Measurements from ENCODE around the gene PNPLA5.

GRCh38 chr22:43882122-43882767 lies 9.6 kb downstream of the PNPLA5 start:
- no peak for TF ChIP-seq CTCF (IDR thresholded peaks at IDR 0.05; ENCODE audit: low read depth, low read length, missing input control)
- no peak for TF ChIP-seq YY1 (IDR thresholded peaks at IDR 0.05)
- TF ChIP-seq ATF3 (IDR thresholded peaks at IDR 0.05) = no peak
- TF ChIP-seq MAX (IDR thresholded peaks at IDR 0.05) = no peak
- TF ChIP-seq TAF1 (conservative IDR thresholded peaks at IDR 0.05) = no peak
- no peak for TF ChIP-seq GABPA (IDR thresholded peaks at IDR 0.05 in 1 of 2, conservative IDR thresholded peaks at IDR 0.05 in 1 of 2)
- no peak for TF ChIP-seq RAD21 (IDR thresholded peaks at IDR 0.05)
- TF ChIP-seq REST (IDR thresholded peaks at IDR 0.05) = no peak
- no peak for TF ChIP-seq HNF4A (conservative IDR thresholded peaks at IDR 0.05)
- no peak for TF ChIP-seq HNF4G (IDR thresholded peaks at IDR 0.05)
- TF ChIP-seq FOXA1 (IDR thresholded peaks at IDR 0.05) = no peak
- no peak for TF ChIP-seq JUND (IDR thresholded peaks at IDR 0.05)
- no peak for TF ChIP-seq ZBTB33 (IDR thresholded peaks at IDR 0.05)

Data from liver (tissue), 3 donors.